ENCODE data around the gene NKPD1.

Gene NKPD1

DNA sequence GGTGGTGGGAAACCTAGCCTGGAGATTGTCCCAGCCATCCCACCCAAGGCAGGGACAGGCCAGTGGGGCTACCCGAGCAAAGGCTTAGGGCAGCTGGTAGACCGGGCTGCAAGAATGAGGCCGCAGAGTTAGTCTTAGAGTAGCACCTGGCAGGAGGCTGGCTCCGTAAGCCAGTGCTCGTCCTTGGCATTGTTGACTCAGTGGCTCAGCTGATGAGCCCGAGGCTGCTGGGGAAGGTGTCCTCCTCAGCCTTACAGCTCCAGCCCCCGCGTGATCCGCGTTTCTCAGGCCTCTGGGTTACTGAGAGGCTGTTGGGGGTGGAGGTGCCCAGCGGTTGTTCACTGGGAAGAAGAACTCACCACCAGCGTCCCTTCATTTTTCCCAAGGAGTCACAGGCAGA lies 43.1 kb downstream of the NKPD1 start:
- DNase-seq (ENCODE audit: low read depth), result no peak

DNA sequence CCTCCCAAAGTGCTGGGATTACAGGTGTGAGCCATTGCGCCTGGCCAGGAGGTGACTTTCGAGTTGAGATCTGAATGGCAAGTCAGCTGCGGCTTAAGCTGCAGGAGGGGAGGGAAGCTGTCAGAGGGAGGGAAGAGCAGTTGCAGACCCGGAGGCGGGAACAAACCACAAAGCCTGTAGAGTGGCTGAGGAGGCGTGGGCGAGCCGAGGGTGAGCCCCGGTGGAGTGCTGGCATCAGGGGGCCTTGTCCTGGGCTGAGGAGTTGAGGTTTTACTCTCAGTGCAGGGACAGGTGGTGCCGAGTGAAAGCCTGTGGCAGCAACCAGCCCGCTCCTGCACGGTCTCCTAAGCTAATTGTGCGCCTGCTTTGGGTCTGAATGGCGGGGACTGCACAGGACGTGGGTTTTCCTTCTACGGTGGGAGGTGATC lies 43.6 kb downstream of the NKPD1 start:
- DNase-seq (ENCODE audit: low read depth), result no peak

DNA sequence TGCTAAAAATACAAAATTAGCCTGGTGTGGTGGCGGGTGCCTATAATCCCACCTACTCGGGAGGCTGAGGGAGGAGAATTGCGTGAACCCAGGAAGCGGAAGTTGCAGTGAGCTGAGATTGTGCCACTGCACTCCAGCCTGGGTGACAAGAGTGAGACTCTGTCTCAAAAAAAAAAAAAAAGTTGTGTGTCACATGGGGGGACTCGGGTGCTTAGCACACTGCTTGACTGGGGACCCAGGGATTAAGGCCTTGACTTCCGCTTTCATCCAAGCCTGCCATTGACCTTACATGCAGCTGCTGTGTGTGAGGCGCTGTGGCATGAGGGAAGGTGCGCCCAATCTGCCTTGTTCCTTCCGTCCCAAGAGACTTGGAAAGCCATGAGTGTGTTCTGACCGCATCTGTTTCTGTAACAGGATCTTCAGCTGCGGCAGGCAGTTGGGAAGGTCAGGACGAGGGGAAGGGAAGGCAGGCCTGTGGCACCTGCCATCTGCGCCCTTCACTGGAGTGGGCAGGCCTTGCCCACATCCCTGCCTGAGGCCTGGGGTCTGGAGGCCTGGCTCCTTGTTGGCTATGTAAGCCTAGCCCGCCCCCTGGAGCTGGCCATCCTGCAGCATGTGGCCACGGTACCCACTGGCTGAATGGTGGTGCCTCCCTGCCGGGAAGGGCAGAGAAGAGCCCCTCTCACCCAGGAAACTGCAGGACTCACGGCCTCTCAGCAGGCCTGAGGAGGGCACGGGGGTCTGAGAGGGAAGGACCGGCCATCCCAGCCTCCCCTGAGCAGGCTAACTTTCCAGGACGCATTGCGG lies 44.8 kb downstream of the NKPD1 start:
- DNase-seq (ENCODE audit: low read depth), result no peak

DNA sequence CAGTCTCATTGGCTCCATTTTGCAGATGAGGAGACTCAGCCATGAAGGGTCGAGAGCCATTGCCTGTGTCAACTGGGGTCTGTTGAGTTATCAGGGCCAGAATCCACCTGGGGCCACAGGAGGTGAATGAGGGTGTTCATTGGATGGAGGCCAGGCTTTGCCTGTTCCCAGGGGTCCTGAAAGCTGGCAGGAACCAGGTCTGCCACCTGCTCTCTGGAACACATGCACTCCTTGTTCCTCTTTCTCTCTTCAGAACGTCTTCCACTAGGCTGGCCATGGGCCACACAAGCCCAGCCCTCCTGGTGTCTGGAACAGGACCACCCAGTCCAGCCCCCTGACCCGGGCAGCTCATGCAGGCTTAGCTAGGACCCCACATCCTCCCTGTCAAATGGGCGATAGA lies 46.7 kb downstream of the NKPD1 start:
- DNase-seq (ENCODE audit: low read depth), result no peak

DNA sequence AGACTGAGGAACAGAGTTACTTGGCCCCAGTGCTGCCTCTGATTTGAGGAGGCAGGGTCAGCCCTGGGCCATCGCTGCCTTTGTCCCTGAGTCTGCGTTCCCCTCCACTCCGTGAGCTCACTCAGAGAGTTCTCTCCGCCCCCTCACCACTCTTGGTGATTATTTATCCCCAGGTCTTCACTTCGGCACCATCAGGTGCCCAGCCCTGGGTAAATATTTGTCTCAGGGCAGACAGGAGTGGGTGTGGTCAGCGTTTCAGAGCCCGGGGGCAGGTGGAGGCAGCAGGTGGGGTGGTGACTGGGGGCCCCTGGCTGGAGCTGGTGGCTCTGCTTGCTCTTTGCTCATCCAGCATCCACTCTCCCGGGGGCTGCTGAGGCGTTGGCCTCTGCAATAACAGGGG lies 47.2 kb downstream of the NKPD1 start:
- DNase-seq (ENCODE audit: low read depth), result no peak

DNA sequence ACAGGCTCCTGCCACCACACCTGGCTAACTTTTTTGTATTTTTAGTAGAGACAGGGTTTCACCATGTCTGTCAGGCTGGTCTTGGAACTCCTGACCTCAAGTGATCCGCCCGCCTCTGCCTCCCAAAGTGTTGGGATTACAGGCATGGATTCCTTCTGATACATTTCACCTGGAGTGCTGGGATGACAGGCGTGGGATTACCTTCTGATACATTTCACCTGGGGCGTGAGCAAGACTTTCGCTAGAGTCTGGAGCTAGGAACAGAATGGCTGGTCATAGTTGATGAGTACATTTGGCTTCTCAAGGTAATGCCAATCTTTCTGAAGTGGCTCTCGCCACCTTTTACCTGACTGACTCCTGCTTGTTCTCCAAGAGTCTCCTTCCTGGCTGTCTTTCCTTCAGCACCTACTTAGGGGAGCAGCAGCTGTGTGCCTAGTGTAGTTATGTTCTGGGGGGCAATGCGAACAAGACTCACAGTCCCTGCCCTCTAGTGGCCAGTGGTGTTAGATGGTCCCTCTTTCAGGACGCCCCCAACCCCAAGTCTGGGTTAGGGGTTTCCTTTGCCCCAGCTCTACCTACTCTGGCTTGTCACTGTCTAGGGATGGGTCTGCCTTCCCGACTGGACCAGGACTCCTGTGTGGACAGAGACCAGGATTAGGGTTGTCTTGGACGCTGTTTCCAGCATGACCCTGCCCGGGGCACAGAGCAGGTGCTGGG lies 48.5 kb downstream of the NKPD1 start:
- no peak for DNase-seq (ENCODE audit: low read depth)

Data from T follicular helper cell (primary cell).